Stimulated activated CD8-positive, alpha-beta memory T cell treated with anti-CD3 and anti-CD28 coated beads, Interleukin-4, amount 100 ng/mL, for 1 hour (primary cell): ENCODE data around the gene OR56A3.

Experiments
- DNase-seq, 2 donors: peaks; one replicate each; pipeline ENCODE4 v3.0.0-alpha.2; 2020; ENCODE audit warnings: low read depth in 2 of 2, low spot score in 1 of 2

Gene OR56A3

DNA sequence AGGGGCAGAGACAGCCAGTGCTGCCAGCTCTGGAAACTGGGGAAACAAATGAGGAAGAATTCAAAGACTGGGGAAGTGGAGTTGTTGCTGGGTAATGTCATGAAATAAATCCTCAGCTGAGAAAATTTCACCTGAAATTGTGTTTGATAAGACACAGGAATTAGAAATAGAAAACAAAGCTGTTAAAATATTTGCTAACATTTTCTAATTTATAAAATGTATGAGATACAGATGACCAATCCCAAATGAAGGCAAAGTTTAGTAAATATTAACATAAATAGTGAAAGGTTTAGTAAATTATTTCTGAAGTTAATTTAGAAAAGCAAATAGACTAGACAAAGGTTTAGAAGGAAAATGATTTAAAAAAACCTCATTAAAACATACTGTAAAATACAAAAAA lies 26.3 kb downstream of the OR56A3 start, which contains the start of gene OR56A5:
Gene OR56A5, minus strand, starts transcription at position 101 of the 400 bp plus-strand sequence. Its CDS starts 0 bp downstream, at position 101.
- DNase-seq = no peak

DNA sequence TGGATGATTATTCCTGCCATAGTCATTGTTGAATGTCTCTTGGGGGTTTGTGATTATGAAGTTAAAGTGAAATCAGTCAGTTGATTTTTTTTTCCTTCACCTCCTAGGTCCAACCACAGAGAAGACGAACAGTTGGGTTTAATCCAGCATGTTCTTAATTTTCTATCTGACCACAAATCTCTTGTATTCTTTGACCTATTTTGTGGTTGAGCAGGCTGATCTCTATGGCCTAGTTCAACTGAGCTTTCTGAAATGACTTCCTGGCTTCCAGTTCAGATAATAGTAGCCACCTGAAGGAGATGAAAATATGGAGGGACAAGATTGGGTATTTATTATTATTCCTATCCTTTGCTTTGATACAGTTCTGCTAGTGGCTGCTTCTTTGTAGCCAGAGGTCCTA lies 31.5 kb downstream of the OR56A3 start:
- DNase-seq = no peak

DNA sequence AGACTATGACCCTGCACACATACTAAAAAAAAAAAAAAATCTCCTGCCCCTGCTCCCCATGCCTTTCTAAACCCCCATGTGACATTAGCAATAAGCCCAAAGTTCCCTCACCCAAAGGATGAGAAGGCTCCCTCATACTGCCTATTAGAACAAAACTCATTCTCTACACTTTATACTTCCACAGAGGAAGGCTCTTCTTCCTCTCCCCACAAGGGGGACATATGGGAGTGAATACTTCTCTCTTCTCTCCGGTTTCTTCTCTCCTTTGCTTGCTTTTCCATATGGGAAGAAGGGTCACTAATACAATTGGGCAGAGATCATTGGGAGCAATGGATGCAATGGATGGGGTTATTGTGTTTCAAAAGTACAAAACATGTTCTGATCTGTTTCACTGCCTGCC lies 41.4 kb downstream of the OR56A3 start:
- no peak for DNase-seq

DNA sequence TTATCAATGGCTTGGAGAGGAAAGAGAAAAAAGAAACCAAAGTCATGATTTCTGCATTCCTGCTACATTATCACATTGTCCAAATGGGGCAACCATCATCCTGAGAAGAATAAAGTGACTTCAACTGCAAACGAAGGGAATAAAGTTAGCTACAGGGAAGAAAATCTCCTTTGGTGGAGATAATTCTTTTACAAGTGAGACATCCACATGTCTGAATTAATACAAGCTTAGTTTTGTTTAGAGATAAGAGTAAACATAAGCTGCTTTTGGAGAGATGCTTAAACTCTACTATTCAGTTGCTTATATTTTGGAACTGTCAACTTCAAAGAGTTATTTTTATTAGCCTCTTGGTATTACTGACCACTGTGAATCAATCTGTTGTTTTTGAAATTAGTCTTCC lies 44.8 kb downstream of the OR56A3 start, which contains the start of gene OR52L1:
Gene OR52L1, minus strand, starts transcription at position 101 of the 400 bp plus-strand sequence. Its CDS starts 55 bp downstream, at position 46.
- DNase-seq = no peak

DNA sequence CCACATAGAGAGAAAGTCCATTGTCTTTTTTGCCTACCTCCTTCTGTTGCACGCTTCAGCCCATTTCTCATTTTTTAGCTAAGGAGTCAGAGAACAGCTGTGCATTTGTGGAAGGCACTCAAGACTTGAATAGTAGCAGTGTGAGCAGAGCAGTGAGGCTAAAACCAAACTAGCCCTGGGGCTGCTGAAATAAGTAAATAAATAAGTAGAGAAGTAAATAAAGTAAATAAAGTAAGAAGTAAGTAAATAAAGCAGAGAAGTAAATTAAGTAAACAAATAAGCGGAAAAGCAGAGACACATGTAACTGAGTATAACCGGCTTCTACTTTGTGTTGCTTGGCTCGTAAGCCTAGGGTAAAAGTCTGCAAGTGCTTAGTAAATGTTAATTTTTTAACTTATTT lies 47.2 kb downstream of the OR56A3 start:
- no peak for DNase-seq

DNA sequence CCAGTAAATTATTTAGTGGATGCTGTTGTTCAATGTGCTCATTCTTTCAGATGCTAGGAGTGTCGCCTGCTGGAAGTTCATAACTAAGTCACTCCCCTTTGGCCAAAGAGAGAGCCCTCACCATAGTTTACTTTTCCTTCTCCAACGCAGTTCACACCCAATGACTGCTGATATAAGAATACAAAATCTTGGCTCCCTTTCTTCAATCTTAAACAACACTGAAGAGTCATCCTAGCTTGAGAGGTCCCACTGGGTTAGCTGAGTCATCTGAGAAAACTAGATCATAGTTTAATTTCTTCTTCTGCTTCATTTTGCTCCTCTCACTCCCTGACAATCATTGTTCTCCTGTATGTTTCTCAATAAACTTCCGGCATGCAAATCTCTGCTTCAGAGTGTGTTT lies 50.1 kb downstream of the OR56A3 start:
- DNase-seq = no peak

DNA sequence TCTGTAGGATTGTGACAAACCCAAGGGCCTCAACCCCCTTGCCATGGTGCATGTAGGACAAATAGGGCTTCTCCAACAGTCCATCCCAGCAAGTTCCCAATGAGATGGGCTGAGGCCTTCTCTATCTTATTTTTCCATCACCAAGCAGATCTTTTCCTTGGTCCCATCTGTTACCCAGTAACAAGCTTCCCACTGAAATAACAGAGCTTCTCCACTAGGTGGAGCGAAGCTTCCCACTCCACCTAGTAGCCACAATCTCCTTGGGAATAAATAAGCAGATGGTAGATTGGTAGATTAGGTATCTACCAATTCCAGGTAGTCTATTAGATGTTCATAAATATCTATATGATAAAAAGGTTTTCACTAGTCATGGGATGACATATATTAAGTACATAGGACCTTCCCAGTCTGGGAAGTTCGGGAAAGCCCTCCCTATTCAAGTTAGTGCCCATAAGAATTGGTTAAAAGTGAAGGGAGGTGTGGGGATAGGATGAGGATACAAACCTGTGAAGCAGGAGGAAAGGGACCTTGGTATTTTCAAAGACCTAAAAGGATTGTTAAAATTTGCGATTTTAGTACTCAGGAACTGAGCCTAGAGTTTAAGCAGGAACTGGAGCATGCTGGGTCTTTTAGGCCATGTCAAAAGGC lies 50.7 kb downstream of the OR56A3 start:
- no peak for DNase-seq

DNA sequence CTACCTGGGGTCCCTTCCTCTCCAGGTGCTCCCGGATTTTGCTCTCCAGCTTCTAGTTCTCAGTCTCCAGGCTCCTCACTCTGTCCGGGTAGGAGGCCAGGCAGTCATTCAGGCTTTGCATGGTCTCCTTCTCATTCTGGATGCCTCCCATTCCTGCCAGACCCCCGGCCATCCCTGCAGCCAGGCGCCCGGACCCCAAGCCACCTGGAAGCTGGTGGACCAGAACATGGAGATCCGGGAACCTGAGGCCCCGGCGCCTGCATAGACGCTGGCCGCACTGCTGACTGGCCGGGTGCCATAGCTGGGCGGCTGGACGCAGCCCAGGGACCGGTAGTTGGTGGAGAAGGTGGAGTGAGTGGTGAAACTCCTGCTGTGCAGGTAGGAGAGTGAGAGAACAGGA lies 52.7 kb downstream of the OR56A3 start:
- no peak for DNase-seq
